Measurements from ENCODE around the gene TMX4. TPM values are rescaled to one million over a fixed set of nuclear protein-coding genes. Genes with fewer than 3 reads are reported as not detected.
"Not testable (repeated sequence)": the region's sequence is repeated elsewhere in the genome, so short reads cannot be mapped to it uniquely, and the experiment has no call there.

Gene TMX4
- total RNA-seq, 6 donors from 2014 or later: 12.4 to 50.5 (median 31.5) TPM

DNA sequence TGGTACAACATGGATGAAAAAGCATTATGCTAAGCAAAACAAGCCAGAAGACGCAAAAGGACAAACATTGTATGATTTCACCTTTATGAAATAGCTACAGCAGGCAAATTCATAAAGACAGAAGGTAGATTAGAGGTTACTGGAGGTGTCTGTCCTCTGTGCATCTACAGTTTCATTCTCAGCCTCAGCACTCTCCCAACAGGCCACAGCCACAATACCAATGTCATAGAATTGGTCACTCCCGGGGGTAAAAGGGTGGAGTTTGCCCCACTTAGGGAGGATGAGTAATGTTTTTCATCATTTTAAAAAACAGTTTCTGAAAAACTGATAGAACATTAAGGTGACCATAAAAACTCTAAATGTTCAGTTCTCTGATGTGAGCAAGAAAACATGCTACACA, 17.2 kb upstream of the TMX4 start:
- ATAC-seq (ENCODE audit: low FRiP score in 2 of 2): no peak
- WGBS, 2 donors: 91 to 98% methylated on average over 2 of the region's 2 CpGs
- Histone ChIP-seq H3K27me3 (no peaks in the 10 kb centered on the region), H3K4me1 (no peaks in the 10 kb centered on the region), H3K9me3 (no peaks in the 10 kb centered on the region), H3K4me3 (no peak overlapping the region), H3K27ac (no peak overlapping the region), H3K36me3 (no peaks in the 10 kb centered on the region)
- TF ChIP-seq EP300 (IDR thresholded peaks at IDR 0.05): no peak
- TF ChIP-seq POLR2AphosphoS5 (IDR thresholded peaks at IDR 0.05): no peak
- TF ChIP-seq, protein P1, sequence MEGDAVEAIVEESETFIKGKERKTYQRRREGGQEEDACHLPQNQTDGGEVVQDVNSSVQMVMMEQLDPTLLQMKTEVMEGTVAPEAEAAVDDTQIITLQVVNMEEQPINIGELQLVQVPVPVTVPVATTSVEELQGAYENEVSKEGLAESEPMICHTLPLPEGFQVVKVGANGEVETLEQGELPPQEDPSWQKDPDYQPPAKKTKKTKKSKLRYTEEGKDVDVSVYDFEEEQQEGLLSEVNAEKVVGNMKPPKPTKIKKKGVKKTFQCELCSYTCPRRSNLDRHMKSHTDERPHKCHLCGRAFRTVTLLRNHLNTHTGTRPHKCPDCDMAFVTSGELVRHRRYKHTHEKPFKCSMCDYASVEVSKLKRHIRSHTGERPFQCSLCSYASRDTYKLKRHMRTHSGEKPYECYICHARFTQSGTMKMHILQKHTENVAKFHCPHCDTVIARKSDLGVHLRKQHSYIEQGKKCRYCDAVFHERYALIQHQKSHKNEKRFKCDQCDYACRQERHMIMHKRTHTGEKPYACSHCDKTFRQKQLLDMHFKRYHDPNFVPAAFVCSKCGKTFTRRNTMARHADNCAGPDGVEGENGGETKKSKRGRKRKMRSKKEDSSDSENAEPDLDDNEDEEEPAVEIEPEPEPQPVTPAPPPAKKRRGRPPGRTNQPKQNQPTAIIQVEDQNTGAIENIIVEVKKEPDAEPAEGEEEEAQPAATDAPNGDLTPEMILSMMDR (IDR thresholded peaks at IDR 0.05): no peak
- no peak for TF ChIP-seq POLR2A (IDR thresholded peaks at IDR 0.05)
- no peak for DNase-seq

DNA sequence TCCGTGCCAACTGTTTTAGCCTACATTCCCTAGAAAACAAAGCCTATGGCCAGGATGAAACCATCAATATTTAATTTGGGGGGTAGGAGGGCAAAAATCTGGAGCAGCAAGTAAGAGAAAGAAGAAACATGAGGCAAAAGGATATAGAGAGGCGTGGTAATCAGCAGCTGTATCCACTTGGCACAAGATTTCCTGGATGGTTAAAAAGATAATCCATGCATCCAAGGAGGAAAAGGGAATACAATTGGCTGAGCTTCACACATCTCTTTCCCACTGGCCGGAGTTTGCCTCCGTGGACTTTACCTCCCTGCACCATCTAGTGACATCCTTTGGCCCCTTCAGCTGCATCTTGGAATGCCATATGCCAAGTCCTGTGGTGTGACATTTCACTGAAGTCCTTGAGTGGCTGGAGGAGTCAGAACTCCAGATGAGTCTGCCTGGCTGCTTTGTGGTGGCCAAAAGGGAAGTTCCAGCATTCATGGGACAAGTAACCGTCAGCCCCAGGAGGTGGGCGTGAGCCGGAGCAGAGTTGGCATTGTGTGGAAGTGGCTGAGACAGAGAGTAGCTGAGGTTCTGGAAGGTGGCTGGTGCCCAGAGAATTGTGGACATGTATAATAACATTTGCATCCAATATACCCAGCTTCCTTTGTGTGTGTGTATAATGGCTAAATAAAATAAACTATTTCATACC, 13.7 kb upstream of the TMX4 start:
- WGBS, 2 donors: 87 to 88% methylated on average over 7 of the region's 7 CpGs
- Histone ChIP-seq H3K4me3 (no peak overlapping the region), H3K27me3 (no peaks in the 10 kb centered on the region), H3K9me3 (no peaks in the 10 kb centered on the region), H3K27ac (no peak overlapping the region), H3K36me3 (no peaks in the 10 kb centered on the region), H3K4me1 (no peaks in the 10 kb centered on the region)
- ATAC-seq (ENCODE audit: low FRiP score in 2 of 2) (no peak), DNase-seq (no peak)
- no peak for TF ChIP-seq POLR2AphosphoS5 (IDR thresholded peaks at IDR 0.05)
- TF ChIP-seq POLR2A (IDR thresholded peaks at IDR 0.05): no peak
- TF ChIP-seq, protein P1 (IDR thresholded peaks at IDR 0.05): no peak
- TF ChIP-seq EP300 (IDR thresholded peaks at IDR 0.05): no peak

DNA sequence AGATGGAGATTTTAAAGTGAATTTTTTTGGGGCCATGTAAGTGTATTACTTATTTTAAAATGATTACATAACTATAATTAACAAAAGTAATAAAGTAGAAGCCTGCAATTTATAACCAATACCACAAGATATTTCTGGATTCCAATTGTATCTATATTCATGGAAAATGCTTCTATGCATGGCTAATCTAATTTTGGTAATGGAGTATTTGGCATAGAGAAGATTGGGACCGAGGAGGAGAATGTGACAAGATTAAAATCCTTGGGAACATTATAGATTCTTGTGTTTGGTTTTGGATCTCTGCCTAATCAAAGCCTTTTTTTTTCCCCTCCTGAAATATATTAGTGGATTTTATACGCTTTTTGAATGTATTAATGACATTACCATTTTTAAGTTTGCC, 12.9 kb upstream of the TMX4 start:
- WGBS, 2 donors: 89 to 96% methylated on average over 2 of the region's 2 CpGs
- Histone ChIP-seq H3K27ac (no peak overlapping the region), H3K36me3 (no peaks in the 10 kb centered on the region), H3K4me1 (no peaks in the 10 kb centered on the region), H3K27me3 (no peaks in the 10 kb centered on the region), H3K9me3 (no peaks in the 10 kb centered on the region), H3K4me3 (no peak overlapping the region)
- no peak for DNase-seq
- TF ChIP-seq EP300 (IDR thresholded peaks at IDR 0.05): no peak
- TF ChIP-seq POLR2A (IDR thresholded peaks at IDR 0.05): no peak
- TF ChIP-seq, protein P1 (IDR thresholded peaks at IDR 0.05): no peak
- no peak for TF ChIP-seq POLR2AphosphoS5 (IDR thresholded peaks at IDR 0.05)
- no peak for ATAC-seq (ENCODE audit: low FRiP score in 2 of 2)

DNA sequence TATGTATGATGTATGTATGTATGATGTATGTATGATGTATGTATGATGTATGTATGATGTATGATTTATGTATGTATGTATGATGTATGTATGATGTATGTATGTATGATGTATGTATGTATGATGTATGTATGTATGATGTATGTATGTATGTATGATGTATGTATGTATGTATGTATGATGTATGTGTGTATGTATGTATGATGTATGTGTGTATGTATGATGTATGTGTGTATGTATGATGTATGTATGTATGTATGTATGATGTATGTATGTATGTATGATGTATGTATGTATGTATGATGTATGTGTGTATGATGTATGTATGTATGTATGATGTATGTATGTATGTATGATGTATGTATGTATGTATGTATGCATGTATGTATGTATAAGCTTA, 12.0 kb upstream of the TMX4 start:
- not testable (repeated sequence) for H3K9me3 ChIP-seq; H3K36me3 ChIP-seq; H3K4me1 ChIP-seq; H3K4me3 ChIP-seq; H3K27ac ChIP-seq; H3K27me3 ChIP-seq; ATAC-seq (ENCODE audit: low FRiP score in 2 of 2); DNase-seq

DNA sequence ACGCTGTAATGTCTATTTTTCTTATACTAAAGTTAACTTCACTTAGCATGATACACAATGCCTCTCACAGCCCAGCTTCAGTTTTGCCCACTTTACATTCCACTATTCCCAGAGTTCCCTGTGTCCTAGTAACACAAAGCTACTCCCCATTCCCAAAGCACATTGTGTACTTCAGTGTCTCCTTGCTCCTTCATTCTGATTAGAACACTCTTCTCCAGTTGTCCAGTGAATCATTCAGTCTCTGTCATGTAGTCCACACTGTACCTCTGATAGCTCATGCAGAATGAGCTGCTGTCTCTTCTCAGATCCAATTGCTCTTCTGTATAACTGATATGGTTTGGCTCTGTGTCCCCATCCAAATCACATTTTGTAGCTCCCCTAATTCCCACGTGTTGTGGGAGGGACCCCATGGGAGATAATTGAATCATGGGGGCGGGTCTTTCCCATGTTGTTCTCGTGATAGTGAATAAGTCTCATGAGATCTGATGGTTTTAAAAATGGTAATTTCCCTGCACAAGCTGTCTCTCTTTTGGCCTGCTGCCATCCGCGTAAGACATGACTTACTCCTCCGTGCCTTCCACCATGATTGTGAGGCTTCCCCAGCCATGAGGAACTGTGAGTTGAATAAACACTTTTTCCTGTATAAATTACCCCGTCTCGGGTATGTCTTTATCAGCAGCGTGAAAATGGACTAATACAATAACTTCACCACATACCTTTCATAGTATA, 2.1 kb upstream of the TMX4 start:
- no peak for ATAC-seq (ENCODE audit: low FRiP score in 2 of 2)
- DNase-seq: no peak
- WGBS, 2 donors: 89 to 93% methylated on average over 10 of the region's 10 CpGs
- Histone ChIP-seq H3K9me3 (no peaks in the 10 kb centered on the region), H3K27me3 (no peaks in the 10 kb centered on the region), H3K4me3 (no peak overlapping the region), H3K4me1 (peaks cover 8 to 16% (median 13%) of the 10 kb centered on the region in 4 donors), H3K27ac (no peak overlapping the region), H3K36me3 (no peaks in the 10 kb centered on the region)
- TF ChIP-seq POLR2AphosphoS5 (IDR thresholded peaks at IDR 0.05) (no peak), POLR2A (IDR thresholded peaks at IDR 0.05) (no peak), EP300 (IDR thresholded peaks at IDR 0.05) (no peak)
- TF ChIP-seq, protein P1 (IDR thresholded peaks at IDR 0.05): no peak

Data from upper lobe of left lung (tissue), 6 donors.